Medulla oblongata (tissue), 1 donor: ENCODE results near the gene PIGZ.

ENCODE experiments used
- DNase-seq: peaks from one replicate; pipeline ENCODE4 v3.0.0-alpha.2; 2015; ENCODE audit errors: extremely low spot score

Gene PIGZ

DNA sequence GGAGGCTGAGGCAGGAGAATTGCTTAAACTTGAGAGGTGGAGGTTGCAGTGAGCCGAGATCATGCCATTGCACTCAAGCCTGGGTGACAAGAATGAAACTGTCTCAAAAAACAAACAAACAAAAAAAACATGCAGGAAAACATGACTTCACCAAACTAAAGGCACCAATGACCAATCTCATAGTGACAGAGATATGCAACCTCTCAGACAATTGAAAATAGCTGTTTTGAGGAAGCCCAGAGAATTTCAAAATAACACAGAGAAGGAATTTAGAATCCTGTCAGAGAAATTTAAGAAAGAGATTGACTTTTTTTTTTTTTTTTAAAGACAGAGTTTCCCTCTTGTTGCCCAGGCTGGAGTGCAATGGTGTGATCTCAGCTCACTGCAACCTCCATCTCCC lies 52.4 kb downstream of the PIGZ start:
- DNase-seq: no peak

DNA sequence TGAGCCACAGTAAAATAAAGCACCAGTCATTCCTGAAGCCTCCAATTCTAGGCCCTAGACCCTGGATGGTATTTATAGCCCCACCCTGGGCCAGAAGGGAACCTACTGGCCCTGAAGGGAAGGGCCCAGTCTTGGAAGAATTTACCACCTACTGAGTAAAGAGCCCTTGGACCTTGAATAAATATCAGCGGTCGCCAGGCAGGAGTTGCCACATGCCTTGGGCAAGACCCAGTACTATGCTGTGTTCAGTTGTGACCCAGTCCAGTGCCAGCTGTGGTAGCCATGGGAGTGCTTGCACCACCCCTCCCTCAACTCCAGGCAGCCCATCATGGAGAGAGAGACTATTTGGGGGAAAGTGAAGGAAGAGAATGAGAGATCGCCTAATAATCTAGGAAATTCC lies 53.3 kb downstream of the PIGZ start:
- DNase-seq: no peak

- no peak for DNase-seq
Measured at GRCh38 chr3:196914866-196915265, 53.8 kb downstream of the PIGZ start.

DNA sequence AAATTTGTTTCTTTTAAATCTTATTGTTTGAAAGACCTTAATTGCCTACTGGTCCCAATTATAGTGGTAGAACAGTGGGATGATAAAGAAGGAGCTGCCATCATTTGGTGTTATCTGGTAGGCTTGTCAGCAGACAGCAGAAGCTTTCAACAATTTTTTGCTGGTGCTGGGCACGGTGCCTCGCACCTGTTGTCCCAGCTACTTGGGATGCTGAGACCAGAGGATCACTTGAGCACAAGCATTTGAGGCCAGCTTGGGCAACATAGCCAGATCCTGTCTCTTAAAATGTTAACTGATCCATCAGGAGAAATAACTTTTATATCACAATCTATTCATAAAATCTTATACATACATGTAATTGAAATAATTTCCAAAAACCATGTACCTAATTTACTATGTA lies 64.9 kb downstream of the PIGZ start:
- DNase-seq: no peak

GRCh38 chr3:196902296-196902695 lies 66.3 kb downstream of the PIGZ start:
- no peak for DNase-seq

GRCh38 chr3:196901768-196902167 lies 66.9 kb downstream of the PIGZ start:
- DNase-seq: no peak
